HG02678 (cell line): Measurements from ENCODE around the gene RPL39L.
"Not testable (repeated sequence)": the region's sequence is repeated elsewhere in the genome, so short reads cannot be mapped to it uniquely, and the experiment has no call there.

Experiments
- ATAC-seq: cut with Tn5 transposase; IDR thresholded peaks from one replicate; pipeline ENCODE4 v1.9.1; 2021; ENCODE audit warnings: mild to moderate bottlenecking, moderate library complexity; ENCODE audit not compliant: unreplicated experiment

RPL39L gene

DNA sequence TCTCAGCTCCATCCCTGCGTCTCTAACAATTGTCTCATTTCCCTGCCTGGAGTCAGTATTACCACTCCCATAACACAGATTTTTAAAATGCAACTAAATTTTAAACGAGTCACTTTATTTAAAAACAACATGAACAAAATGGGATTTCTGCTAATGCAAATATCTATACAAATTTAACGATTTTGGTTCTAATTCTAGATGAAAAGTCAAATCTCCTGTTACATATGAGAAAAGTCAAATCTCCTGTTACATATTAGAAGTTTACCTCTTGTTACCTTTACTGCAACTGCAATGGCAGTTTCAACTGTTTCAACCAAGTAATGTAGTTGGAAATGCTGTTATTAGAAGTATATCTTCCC, 578 bp upstream of the RPL39L start:
- ATAC-seq = no peak

DNA sequence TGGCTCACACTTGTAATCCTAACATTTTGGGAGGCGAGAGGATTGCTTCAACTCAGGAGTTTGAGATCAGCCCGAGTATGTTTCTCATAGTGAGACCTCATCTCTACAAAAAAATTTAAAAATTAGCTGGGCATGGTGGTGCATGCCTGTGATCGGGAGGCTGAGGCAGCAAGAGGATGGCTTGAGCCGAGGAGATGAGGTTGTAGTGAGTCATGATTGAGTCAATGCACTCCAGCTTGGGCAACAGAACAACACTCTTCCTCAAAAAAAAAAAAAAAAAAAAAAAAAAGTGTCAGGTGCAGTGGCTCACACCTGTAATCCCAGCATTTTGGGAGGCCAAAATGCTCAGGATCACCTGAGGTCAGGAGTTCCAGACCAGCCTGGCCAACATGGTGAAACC, 2.4 kb downstream of the RPL39L start:
- no peak for ATAC-seq

DNA sequence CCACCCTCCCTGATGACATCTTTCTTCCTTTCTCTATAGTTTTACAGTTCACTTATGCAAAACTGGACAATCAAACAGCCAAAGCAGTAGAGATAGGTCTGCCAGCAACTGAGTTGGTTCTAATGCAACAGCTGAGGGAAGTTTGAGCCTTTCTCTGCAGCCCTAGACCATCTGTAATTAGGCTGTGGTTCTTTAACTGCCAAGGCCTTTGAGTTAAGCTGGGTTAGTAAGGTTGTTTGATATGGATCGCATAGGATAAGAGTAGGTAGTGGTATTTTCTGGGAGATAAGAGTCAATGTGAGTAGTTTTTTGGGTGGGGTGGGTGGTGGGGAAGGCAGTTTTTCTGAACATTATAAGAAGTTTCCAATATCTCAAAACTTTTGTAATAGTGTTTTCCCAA, 3.0 kb downstream of the RPL39L start:
- no peak for ATAC-seq

DNA sequence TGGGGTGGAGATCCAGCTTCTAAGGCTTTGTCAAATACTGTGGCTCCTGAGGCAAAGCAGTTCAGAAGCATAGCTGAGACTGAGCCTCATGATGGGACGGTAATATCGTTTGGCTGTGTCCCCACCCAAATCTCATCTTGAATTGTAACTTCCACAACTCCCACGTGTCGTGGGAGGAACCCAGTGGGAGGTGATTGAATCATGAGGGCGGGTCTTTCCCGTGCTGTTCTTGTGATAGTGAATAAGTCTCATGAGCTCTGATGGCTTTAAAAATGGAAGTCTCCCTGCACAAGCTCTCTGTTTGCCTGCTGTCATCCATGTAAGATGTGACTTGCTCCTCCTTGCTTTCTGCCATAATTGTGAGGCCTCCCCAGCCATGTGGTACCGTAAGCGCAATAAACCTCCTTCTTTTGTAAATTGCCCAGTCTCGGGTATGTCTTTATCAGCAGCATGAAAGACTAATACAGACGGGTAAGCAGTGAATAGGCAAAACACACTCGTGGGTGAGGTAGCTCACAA, 4.1 kb downstream of the RPL39L start:
- ATAC-seq = not testable (repeated sequence)

DNA sequence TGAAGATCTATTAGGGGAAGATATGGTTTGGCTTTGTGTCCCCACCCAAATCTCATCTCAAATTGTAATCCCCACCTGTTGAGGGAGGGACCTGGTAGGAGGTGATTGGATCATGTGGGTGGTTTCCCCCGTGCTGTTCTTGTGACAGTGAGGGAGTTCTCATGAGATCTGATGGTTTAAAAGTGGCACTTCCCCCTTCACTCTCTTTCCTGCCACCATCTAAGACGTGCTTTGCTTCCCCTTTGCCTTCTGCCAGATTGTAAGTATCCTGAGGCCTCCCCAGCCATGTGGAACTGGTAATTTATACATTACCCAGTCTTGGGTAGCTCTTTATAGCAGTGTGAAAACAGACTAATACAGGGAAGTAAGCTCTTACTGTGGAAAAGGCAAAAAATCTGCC, 6.1 kb downstream of the RPL39L start:
- ATAC-seq = not testable (repeated sequence)

DNA sequence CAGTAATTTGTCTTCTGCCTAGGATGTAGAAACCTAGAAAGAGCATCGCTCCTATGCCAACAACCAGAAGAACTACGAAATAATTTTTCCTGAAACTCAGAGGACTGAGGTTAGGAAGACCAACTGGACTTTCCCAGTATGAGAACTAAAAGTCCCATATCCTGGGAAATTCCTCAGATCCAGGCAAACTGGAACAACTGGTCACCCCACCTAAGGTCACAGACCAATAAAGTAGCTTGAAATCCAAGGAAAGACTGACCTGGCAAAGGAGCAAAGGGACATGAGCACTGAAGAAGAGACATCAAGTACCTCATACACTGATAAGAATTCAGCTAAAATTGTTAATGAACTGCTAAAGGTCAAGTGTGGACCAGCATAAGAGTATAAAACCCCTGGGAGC, 6.6 kb downstream of the RPL39L start:
- no peak for ATAC-seq

DNA sequence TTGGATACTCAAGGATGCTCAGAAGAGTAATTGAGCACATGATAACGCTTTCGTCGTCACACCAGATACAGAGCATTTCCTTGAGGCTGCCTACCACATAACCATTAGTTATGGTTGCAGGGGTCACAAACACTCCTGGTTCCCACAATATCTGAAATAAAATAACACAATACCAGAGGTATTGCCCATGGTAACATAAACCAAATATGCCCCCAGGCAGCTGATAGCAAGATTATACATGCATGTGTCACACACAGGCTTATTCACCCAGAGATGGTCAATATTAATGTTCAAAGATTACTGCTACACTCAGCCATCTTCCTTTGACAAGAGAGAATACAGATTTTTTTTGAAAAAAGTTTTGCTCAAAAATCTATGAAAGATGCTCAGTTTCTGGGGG, 7.3 kb downstream of the RPL39L start:
- ATAC-seq = no peak

DNA sequence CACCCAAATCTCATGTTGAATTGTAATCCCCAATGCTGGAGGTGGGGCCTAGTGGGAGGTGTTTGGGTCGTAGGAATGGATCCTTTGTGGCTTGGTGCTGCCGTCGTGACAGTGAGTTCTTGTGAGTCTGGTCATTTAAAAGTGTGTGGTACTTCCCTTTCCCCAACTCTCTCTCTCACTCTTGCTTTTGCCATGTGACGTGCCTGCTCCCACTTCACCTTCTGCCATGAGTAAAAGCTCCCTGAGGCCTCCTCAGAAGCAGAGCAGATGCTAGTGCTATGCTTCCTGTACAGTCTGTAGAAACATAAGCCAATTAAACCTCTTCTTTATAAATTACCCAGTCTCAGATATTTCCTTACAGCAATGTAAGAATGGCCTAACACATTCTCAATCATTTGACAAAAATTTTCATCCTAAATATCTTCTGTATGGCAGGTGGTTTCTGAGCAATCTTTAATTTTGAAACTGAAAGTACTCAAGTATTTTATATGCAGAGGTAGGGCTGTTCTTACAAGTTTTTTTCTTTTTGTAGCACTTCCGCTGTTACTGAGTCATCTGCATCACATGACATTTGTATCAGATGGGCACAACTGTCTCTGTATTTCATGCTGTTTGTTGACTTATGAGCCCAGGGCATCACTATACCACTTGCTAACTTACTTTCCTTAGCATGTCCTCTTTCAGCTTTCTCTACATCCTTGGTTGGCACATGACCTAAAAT, 8.8 kb downstream of the RPL39L start:
- ATAC-seq = no peak

DNA sequence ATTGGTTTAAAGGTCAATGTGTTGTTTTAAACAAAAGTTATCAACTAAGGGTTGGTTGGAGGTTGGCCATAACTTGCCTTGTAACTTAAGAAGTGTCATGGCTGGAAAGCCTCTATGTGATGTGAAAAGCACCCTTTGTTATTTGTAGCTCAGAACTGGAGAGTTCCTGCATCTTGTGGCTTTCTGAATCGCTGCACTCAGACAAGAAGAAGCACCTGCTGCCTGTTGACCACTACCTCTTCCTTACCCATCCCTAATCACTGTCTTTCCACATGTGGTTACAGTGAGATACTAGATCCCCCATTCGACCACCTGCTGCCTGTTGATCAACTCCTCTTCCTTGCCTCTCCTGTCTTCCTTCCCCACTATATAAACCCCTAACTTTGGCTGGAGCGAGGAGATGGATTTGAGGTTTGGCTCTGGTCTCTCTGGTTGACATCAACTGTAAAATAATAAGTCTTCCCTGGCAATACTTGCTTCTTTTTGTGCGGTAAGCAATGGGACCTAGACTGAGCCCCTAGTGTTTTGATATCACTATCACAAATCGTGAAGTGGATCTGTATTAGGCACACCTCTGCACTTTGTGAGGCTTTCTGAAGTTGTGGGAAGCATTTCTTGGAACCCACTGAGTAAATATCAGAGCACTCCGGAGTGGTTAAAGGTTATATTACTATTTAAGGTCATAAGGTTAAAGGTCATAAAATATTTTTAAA, 13.8 kb downstream of the RPL39L start:
- peak; percentile 88 for ATAC-seq

DNA sequence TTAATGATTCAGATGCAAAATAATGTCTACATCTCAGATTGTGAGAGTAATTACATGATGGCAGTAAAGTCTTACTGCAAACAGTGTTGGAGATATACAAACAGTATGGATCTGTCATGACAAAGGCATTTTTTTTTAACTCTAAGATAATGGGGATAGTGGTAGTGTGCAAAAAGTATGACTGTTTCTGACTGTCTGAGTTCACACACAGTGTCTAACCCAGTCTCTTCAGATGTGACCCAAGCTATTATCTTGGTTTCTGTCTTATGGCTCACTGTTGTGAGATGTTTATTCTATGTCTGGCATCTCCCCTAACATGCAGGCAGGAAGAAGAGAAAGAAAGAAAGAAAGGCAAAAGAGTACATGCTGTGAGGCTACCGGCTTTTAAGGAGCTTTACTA, 17.0 kb downstream of the RPL39L start:
- ATAC-seq = no peak

DNA sequence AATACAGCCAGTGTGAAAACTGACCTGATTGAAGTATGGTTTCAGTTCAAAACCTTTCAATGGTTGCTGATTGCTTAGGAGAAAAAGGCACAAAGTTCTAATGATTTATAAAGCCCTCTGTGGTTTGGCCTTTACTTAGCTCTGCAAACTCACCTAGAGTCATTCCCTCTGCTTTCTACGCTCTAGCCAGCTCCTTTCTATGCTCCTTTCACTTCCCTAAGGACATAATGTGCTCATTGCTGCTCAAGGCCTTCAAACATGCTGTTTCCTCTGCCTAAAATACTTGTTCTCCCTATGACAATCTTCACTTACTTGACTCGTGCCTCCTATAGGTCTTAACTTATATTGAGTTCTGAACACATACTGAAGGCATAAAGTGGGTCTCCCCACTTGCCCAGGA, 19.0 kb downstream of the RPL39L start:
- no peak for ATAC-seq

DNA sequence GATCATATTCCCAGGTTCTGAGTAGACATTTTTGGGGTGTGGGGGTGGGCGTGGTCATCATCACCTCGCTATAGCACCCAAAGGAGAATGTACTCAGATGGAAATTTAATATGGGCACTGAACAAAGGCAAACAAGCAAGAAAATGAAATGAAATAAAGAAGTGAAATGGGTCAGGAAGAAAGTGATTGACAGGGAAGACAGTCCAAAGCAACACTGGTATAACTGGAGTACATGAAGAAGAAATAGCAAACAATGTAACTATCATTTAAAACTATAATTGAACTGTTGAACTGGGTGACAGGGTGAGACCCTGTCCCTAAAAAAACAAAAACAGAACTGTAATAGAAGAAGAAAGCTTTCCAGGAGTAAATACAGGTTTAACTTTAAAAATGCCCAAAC, 24.8 kb downstream of the RPL39L start:
- no peak for ATAC-seq

DNA sequence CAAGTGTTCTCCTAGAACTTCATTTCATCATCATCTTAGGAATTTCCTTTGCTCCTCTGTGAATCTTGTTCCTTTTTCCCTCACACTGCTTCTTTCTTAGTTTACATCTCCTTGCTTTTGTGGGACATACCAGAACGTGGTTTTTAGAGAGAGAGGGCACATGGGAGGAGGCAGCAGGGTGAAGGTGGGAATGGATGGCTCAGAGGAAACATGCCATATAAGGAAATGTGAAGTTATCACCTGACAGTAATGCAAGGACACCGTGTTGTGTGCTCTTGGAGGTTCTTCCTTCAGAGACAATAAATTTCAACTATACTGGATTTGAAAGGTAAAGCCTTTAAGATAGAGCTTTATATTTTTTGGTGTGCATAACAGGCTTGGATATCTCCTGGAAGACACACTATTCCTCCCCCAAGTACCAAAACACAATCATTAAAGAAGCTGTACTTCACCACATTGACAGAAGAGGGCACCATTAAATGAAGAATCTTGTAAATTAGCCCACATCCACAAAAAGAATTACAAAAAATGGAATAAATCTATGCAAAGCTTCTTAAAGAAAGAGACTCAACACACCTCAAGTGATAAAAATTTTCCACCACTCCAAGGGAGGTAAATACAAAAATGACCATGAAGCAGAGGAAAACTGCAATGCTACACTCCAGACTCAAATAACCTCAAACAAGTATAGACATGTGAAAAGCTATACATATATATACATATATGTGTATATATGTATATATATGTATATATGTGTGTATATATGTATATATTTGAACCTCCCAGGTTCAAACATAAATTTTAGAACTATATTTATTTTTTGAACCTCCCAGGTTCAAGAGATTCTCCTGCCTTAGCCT, 26.1 kb downstream of the RPL39L start:
- no peak for ATAC-seq

DNA sequence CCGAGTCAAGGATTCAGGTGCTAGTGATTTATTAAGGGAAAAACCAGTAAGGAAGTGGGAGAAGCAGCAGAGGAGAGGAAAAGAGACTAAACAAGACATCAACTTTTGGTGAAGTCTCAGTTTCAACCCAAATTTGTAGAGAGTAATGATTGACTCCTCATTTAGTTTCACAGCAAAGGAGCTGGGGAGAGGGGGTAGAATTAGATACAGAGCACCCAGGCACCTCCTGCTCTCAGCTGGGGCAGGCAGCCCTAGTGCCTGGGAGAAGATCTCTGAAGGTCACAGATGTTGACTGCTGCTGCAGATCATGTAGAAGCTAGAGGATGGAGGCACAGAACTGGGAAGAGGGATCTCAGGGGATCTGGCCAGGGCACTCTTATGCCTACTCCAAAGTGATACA, 29.1 kb downstream of the RPL39L start:
- ATAC-seq = no peak

DNA sequence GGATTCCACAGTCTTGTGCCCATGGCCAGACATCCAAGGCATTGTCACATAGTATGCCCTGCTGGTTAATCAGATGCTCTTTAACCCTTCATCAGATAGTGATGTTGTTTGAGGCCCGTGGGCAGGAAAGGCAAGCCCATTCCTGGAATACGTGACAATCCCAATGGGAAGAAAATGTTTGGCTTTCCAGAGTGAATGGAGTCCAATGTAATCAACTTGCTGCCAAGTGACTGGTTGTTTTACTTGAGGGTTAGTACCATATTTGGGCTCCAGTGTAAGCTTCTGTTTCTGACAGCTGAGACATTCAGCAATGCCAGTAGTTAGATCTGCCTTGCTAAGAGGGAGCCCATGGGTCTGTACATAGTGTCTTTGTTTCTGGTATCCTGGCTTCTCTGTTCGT, 31.3 kb downstream of the RPL39L start:
- ATAC-seq = no peak

DNA sequence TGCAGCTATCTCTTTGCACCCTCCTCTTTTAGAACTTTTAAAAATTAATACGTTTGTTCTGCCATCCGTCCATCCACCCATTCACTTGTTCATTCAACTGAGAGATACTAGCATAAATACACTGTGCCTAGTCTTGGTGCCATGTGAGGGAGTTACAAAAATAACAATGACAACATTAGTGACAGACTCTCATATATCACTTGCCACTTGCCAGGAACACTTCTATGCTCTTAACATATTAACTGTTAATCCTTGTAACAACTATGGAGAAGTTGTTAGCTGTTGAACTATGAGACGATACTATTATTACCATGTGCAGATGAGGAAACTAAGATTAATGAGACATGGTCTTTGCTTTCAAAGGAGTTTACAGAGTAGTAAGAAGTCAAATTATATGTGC, 33.6 kb downstream of the RPL39L start:
- ATAC-seq = no peak

DNA sequence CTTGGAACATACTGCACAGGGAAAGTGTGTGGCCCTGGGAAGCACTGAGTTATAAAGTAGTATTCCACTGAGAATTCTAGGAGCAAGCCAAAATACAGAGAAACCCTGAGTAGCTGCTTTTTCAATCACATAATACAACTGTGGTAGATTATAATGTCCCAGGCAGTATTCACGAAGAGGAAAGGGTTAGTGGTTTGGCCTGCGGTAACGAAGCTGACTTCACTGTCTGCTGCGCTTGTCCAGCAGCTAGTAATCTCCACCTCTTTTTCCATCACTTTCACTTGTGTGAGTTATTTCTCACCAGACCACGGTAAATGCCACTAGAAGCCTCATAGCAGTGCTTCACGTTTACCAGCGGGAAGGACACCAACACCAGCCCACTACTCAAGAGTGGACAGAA, 34.4 kb downstream of the RPL39L start:
- no peak for ATAC-seq

DNA sequence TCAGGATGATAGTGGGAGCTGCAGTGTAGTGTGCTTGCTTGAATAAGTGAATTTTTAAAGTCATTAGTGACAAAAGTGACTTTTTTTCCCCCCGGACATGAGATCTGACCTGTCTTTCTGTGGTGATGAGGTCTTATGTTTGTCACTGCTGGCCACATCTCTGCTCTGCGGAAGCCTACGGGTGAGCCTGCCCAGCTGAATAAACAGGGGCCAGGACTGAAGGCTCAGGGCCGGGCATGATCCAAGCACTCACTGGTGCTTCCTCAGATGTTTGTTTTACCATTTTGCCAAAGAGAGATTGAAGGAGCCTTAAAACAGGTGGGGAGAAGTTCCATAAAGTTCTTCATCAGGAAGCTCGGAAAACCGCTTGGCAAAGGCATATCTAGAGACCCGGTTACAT, 35.0 kb downstream of the RPL39L start:
- no peak for ATAC-seq

DNA sequence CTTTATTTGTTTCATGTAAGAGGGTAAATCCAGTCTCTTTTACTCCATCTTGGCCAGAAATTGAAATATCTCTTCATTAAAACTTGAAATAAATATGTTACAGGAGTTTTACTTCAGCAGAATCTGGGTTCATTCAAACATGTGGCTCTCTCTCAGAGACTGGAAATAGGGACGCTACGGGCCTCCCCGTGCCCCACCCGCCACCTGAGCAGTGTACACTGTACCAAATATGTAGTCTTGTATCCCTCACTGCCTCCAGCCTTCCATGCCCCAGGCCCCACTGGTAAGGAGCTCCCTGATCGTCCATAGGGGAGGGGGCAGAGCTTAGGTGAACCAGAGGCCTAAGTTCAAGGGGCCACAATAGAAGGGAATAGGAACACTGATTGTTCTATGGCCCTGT, 36.0 kb downstream of the RPL39L start:
- no peak for ATAC-seq

DNA sequence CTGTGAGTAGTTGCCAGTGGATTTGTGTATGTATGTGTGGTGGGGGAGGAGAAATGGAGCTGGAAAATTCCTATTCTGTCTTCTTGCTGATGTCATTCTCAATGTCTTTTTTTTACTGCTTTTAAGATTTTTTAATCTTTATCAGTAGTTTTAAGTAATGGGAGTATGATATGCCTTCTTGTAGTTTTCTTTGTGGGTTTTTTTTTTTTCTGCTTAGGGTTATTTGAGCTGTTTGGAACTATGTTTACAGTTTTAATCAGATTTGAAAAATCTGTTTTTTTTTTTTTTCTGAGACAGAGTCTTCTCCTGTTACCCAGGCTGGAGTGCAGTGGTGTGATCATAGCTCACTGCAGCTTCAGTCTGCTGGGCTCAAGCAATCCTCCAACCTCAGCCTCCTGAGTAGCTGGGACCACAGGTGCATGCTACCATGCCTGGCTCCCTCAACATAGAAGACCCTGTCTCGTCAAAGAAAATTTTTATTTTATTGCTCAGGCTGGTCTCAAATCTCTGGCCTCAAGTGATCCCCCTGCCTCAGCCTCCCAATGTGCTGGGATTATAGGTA, 37.1 kb downstream of the RPL39L start:
- ATAC-seq = no peak
